ENCODE data around the gene HDGFL3. TPM values are rescaled to one million over a fixed set of nuclear protein-coding genes. Genes with fewer than 3 reads are reported as not detected.
A peak's percentile ranks its signal among the peaks of the same experiment; 100 is the strongest.
"Not testable (repeated sequence)": the region's sequence is repeated elsewhere in the genome, so short reads cannot be mapped to it uniquely, and the experiment has no call there.

Gene HDGFL3
- total RNA-seq, 1 experiment from 2014 or later, result 72.3 TPM

GRCh38 chr15:83194528-83194927 is 13.1 kb downstream of the HDGFL3 start:
- no peak for DNase-seq (ENCODE audit: low spot score)

GRCh38 chr15:83193721-83194120 is 13.9 kb downstream of the HDGFL3 start:
- no peak for DNase-seq (ENCODE audit: low spot score)

DNA sequence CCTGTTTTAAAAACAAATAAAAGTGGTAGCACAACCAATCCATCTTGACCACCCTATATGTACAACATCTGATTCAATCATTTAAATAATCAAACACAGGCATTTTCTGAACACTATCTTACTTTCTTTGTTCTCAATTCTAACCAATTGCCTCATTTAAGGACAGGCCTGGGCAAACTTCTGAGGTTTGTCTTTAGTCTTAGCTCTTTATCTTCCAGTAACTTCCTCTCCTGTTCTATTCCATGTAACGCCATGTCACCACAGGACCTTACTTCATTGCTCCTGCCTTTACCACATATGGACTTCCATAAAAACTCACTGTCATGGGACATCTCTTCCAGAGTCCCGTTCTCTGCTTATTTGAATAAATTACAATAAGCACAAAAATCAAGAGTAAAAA is 14.9 kb downstream of the HDGFL3 start:
- no peak for DNase-seq (ENCODE audit: low spot score)

- DNase-seq (ENCODE audit: low spot score), result no peak
Measured at GRCh38 chr15:83190450-83190849, 17.2 kb downstream of the HDGFL3 start.

DNA sequence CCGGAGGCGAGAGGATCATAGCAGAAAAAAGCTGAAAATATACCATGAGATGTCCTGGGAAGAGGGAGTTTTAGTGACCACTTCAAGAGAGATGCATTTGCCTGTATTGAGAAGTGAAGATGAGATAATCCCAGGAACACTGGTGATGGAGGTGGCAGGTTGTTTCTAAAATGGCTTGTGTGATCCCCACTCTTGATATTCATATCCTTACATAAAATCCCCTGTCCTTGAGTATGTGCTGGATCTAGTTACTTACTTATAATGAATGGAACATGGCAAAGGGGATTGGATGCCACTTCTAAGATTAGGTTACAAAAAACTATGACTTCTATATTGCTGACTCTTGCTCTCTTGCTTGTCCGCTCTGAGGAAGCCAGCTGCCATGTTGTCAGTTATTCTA is 22.1 kb downstream of the HDGFL3 start:
- DNase-seq (ENCODE audit: low spot score), result no peak

- DNase-seq (ENCODE audit: low spot score), result no peak
Measured at GRCh38 chr15:83178869-83179325, 28.7 kb downstream of the HDGFL3 start.

- no peak for DNase-seq (ENCODE audit: low spot score)
Measured at GRCh38 chr15:83178390-83178789, 29.2 kb downstream of the HDGFL3 start.

- DNase-seq (ENCODE audit: low spot score), result no peak
Measured at GRCh38 chr15:83174891-83175290, 32.7 kb downstream of the HDGFL3 start.

DNA sequence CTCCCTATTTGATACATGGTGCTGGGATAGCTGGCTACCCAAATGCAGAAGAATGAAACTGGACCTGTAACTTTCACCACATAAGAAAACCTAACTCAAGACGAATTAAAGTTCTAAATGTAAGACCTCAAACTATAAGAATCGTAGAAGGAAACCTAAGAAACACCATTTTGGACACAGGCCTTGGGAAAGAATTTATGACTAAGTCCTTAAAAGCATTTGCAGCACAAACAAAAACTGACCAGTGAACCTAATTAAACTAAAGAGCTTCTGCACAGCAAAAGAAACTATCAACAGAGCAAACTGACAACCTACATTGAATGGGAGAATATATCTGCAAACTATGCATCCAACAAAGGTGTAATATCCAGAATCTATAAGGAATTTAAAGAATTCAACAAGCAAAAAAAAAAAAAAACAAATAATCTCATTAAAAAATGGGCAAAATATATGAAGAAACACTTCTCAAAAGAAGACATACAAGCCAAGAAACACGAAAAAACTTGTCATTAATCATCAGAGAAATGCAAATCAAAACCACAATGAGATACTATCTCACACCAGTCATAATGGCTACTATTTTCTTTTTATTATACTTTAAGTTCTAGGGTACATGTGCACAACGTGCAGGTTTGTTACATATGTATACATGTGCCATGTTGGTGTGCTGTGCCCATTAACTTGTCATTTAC is 37.0 kb downstream of the HDGFL3 start:
- peak; percentile 10 for DNase-seq (ENCODE audit: low spot score)

- not testable (repeated sequence) for DNase-seq (ENCODE audit: low spot score)
Measured at GRCh38 chr15:83169576-83169975, 38.0 kb downstream of the HDGFL3 start.

DNA sequence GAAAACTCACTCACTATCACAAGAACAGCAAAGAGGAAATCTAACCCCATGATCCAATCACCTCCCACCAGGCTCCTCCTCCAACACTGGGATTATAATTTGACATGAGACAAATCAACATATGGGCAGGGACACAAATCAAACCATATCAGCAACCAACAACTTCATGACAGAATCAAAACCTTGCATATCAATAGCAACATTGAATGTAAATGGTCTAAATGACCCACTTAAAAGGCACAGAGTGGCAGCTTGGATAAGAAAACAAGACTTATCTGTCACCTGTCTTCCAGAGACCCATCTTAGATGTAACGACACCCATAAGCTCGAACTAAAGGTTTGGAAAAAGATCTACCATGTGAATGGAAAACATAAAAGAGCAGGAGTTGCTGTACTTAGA is 40.8 kb downstream of the HDGFL3 start:
- no peak for DNase-seq (ENCODE audit: low spot score)

DNA sequence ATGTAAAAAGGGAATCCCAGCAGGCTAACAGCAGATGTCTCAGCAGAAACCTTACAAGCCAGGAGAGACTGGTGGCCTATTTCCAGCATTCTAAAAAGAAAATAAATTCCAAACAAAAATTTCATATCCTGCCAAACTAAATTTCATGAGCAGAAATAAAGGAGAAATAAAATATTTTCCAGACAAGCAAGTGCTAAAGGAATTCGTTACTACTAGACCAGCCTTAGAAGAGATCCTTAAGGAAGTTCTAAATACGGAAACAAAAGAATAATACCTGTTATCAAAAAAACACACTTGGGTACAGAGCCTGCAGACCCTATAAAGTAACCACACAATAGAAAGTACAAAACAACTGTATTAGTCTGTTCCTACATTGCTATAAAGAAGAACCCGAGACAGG is 41.4 kb downstream of the HDGFL3 start:
- no peak for DNase-seq (ENCODE audit: low spot score)

- no peak for DNase-seq (ENCODE audit: low spot score)
Measured at GRCh38 chr15:83164771-83165404, 42.7 kb downstream of the HDGFL3 start.

- peak; percentile 42 for DNase-seq (ENCODE audit: low spot score)
Measured at GRCh38 chr15:83164111-83164770, 43.4 kb downstream of the HDGFL3 start.

DNA sequence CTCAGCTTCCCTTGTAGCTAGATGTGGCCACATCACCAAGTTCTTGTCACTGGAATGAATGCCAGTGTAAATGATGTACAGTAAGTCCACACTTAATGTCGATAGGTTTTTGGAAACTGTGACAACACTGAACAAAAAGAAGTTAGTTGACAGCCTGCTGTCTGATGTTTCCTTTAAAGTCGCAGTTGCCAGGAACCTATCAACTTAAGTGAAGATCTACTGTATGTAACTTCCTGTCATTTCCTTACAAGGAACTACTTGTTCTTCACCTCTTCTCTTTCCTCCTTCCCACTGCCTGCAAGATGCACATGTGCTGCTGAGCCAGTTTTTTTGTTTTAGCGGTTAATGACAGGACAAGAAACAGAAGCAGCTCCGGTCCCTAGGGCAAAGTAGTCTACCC is 44.6 kb downstream of the HDGFL3 start:
- no peak for DNase-seq (ENCODE audit: low spot score)

GRCh38 chr15:83160741-83161140 is 46.9 kb downstream of the HDGFL3 start:
- no peak for DNase-seq (ENCODE audit: low spot score)

DNA sequence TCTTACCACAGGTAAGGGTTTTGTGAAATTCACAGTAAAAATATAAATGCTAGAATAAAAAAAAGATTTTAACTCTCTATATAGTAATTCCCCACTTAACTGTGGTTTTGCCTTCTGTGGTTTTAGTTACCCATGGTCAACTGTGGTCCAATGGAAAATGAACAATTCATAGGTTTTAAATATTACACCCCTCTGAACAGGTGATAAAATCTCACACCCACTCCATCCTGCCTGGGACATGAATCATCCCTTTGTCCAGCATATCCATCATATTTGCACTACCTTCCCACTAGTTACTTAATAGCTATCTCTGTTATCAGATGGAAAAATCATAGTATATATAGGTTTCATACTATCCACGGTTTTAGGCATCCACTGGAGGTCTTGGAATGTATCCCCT is 49.2 kb downstream of the HDGFL3 start:
- no peak for DNase-seq (ENCODE audit: low spot score)

DNA sequence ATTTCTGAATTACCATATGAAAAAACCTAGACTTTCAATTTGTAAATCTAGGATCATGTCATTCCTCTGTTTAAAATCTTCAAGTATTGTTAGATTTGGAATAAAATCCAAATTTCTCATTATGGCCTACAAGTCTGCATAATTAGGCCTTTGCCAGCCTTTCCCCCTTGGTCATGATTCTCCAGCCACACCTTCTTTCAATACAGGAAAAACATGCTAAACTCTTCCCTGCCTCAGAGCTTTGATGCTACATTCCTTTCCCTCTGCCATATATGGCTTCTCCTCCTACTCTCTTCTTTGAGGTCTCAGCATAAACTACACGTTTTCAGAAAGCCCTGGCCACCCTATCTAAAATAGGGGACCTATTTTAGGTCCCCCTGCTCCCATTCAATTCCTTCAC is 51.7 kb downstream of the HDGFL3 start:
- no peak for DNase-seq (ENCODE audit: low spot score)

- DNase-seq (ENCODE audit: low spot score), result no peak
Measured at GRCh38 chr15:83153288-83153687, 54.3 kb downstream of the HDGFL3 start.

DNA sequence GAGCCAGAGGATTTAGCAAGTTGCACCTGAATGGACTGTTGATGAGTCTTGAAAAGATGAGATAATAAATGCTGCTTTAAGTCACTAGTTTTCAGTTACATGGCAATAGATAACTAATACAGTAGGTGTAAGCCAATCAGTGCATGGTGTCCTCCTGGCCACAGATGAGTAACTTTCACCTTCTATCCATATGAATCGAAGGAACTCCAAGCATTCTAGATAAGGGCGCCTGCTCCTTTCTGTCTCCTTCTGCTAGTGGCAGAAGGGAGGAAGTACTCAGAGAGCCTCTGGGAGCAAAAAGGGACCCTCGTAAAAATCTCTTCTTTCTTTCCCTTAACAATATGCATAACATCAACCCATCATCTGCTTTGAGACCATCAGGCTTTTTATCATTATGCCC is 62.9 kb downstream of the HDGFL3 start:
- DNase-seq (ENCODE audit: low spot score), result no peak

DNA sequence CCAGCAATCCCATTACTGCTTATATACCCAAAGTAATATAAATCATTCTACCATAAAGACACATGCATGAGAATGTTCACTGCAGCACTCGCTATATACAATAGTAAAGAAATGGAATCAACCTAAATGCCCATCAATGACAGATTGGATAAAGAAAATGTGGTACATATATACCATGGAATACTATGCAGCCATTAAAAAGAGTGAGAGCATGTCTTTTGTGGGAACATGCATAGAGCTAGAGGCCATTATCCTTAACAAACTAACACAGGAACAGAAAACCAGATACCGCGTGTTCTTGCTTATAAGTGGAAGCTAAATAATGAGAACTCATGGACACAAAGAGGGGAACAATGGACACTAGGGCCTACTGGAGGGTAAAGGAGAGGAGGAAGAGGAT is 65.5 kb downstream of the HDGFL3 start:
- DNase-seq (ENCODE audit: low spot score), result not testable (repeated sequence)

GRCh38 chr15:83132861-83133523 is 74.6 kb downstream of the HDGFL3 start:
- no peak for DNase-seq (ENCODE audit: low spot score)

DNA sequence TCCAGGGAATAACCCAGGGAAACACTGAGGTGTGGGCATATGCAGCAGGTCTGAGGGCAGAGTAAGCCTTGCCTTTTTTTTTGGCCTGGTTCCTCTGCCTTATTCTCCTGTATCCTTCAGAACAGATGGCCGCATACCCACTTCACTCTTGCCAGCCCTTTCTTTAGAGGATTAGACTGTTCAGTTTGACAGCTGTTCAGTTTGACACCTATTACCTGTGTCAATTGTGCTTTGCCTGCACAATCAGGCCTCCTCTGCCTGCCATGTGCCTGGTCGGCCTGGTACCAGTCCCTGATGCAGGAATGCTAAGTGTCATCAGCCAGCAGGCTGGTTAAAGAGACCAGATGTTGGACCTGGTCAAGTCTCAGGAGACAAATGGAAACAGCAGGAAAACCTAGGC is 77.8 kb downstream of the HDGFL3 start:
- no peak for DNase-seq (ENCODE audit: low spot score)
